ENCODE data around the gene SHROOM3. TPM values are rescaled to one million over a fixed set of nuclear protein-coding genes. Genes with fewer than 3 reads are reported as not detected.
A peak's percentile ranks its signal among the peaks of the same experiment; 100 is the strongest.

SHROOM3 gene
- total RNA-seq, 1 donor from 2014 or later = 192 TPM

DNA sequence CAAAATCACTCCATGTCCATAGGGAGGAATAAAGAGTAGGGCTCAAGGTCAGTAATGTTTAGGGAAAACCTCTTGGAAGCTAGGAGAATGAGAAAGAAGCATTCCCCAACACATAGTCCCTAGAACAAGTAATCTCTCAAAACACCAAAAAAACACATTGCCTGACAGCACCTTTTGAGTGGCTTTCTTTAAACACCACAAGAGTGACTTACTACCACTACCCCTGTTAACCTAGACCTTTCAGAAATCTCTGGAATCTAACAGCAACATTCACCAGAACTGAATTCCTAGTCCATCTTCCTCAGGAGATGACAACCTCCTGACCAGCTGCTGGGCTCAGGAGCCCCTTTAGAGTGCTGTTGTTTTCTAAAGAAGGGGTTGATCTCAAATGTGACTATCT lies 320.7 kb downstream of the SHROOM3 start:
- Histone ChIP-seq H3K4me3 (no peak overlapping the region), H3K27ac (peak overlapping the region; percentile 76 to 79), H3K9me3 (no peaks in the 10 kb centered on the region), H3K27me3 (no peaks in the 10 kb centered on the region), H3K4me1 (peaks cover 13 to 29% of the 10 kb centered on the region in 2 donors), H3K36me3 (peaks cover 40 to 41% of the 10 kb centered on the region in 2 donors)
- DNase-seq (ENCODE audit: low spot score in 2 of 2) = no peak
- intact Hi-C loops (cut with DNase I) = loop anchor here (2.0 to 10.0 kb wide), 5 partner anchors 143 to 561 kb away; partner anchors contain the start of gene CCNG2
- TF ChIP-seq CTCF (IDR thresholded peaks at IDR 0.05) = no peak

- no peak for TF ChIP-seq CTCF (IDR thresholded peaks at IDR 0.05)
- no peak for DNase-seq (ENCODE audit: low spot score in 2 of 2)
- Histone ChIP-seq H3K4me1 (peaks cover 13 to 29% of the 10 kb centered on the region in 2 donors), H3K27me3 (no peaks in the 10 kb centered on the region), H3K27ac (peak overlapping the region; percentile 72 to 76), H3K4me3 (no peak overlapping the region), H3K9me3 (no peaks in the 10 kb centered on the region), H3K36me3 (peaks cover 45 to 47% of the 10 kb centered on the region in 2 donors)
- intact Hi-C loops (cut with DNase I) = loop anchor here (2.0 to 10.0 kb wide), 4 partner anchors 246 to 562 kb away; partner anchors contain the start of gene CCNG2
Observed at GRCh38 chr4:76756416-76756815, 321.4 kb downstream of the SHROOM3 start.

DNA sequence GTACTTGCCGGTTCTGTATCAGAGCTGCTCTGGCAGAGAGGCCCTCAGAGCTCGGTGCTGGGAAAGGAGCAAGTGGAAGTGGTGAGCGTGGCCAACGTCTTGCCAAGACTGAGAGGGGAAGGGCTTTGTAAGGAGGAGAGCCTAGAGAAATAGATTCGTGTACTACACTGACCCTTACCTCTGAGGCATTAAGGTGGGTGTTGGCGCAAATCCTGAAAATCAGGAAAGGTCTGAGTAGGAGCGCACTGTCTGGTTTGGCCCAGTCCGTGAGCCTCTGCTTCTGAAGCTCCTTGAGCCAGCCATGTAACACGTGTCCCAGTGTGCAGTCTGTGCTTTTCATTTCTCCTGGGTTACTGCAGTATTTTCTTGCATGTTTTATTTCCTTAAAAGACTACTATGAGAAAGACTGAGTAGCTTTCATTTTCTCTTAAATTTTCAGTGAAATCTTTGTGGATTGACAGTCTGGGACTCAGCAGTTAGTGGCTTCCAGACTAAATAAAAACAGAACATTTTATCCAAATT lies 322.4 kb downstream of the SHROOM3 start:
- intact Hi-C loops (cut with DNase I) = loop anchor here (2.0 to 10.0 kb wide), 4 partner anchors 247 to 563 kb away; partner anchors contain the start of gene CCNG2
- H3K9me3 ChIP-seq = no peaks in the 10 kb centered on the region
- H3K27ac ChIP-seq = peak overlapping the region; percentile 51 to 72
- DNase-seq (ENCODE audit: low spot score in 2 of 2) = no peak
- no peak for TF ChIP-seq CTCF (IDR thresholded peaks at IDR 0.05)
- H3K4me3 ChIP-seq = no peak overlapping the region
- peaks cover 13 to 29% of the 10 kb centered on the region in 2 donors for H3K4me1 ChIP-seq
- H3K36me3 ChIP-seq = peaks cover 47 to 52% of the 10 kb centered on the region in 2 donors
- no peaks in the 10 kb centered on the region for H3K27me3 ChIP-seq

GRCh38 chr4:76758290-76758882 lies 323.4 kb downstream of the SHROOM3 start:
- peak overlapping the region; percentile 51 to 72 for H3K27ac ChIP-seq
- H3K27me3 ChIP-seq = no peaks in the 10 kb centered on the region
- H3K4me1 ChIP-seq = peaks cover 13 to 22% of the 10 kb centered on the region in 2 donors
- H3K4me3 ChIP-seq = no peak overlapping the region
- intact Hi-C loops (cut with DNase I) = loop anchor here (5.0 to 10.0 kb wide), 3 partner anchors 326 to 564 kb away; partner anchors contain the start of gene CCNG2
- peaks cover 52 to 57% of the 10 kb centered on the region in 2 donors for H3K36me3 ChIP-seq
- DNase-seq (ENCODE audit: low spot score in 2 of 2) = no peak
- TF ChIP-seq CTCF (IDR thresholded peaks at IDR 0.05) = peak; percentile 51 to 78 (median 70)
- no peaks in the 10 kb centered on the region for H3K9me3 ChIP-seq

GRCh38 chr4:76758996-76759395 lies 324.0 kb downstream of the SHROOM3 start:
- H3K27me3 ChIP-seq = no peaks in the 10 kb centered on the region
- TF ChIP-seq CTCF (IDR thresholded peaks at IDR 0.05) = no peak
- DNase-seq (ENCODE audit: low spot score in 2 of 2) = no peak
- intact Hi-C loops (cut with DNase I) = loop anchor here (5.0 to 10.0 kb wide), 3 partner anchors 327 to 564 kb away; partner anchors contain the start of gene CCNG2
- no peaks in the 10 kb centered on the region for H3K9me3 ChIP-seq
- H3K36me3 ChIP-seq = peaks cover 52 to 57% of the 10 kb centered on the region in 2 donors
- no peak overlapping the region for H3K4me3 ChIP-seq
- H3K4me1 ChIP-seq = peaks cover 13 to 18% of the 10 kb centered on the region in 2 donors
- no peak overlapping the region for H3K27ac ChIP-seq

Measured in ascending aorta (tissue), 2 donors.